HG03108 (cell line): ENCODE data around the gene MYOF.

Experiments
- ATAC-seq: cut with Tn5 transposase; IDR thresholded peaks from one replicate; pipeline ENCODE4 v1.9.1; 2021; ENCODE audit warnings: moderate library complexity; ENCODE audit not compliant: unreplicated experiment

Gene MYOF, protein sequence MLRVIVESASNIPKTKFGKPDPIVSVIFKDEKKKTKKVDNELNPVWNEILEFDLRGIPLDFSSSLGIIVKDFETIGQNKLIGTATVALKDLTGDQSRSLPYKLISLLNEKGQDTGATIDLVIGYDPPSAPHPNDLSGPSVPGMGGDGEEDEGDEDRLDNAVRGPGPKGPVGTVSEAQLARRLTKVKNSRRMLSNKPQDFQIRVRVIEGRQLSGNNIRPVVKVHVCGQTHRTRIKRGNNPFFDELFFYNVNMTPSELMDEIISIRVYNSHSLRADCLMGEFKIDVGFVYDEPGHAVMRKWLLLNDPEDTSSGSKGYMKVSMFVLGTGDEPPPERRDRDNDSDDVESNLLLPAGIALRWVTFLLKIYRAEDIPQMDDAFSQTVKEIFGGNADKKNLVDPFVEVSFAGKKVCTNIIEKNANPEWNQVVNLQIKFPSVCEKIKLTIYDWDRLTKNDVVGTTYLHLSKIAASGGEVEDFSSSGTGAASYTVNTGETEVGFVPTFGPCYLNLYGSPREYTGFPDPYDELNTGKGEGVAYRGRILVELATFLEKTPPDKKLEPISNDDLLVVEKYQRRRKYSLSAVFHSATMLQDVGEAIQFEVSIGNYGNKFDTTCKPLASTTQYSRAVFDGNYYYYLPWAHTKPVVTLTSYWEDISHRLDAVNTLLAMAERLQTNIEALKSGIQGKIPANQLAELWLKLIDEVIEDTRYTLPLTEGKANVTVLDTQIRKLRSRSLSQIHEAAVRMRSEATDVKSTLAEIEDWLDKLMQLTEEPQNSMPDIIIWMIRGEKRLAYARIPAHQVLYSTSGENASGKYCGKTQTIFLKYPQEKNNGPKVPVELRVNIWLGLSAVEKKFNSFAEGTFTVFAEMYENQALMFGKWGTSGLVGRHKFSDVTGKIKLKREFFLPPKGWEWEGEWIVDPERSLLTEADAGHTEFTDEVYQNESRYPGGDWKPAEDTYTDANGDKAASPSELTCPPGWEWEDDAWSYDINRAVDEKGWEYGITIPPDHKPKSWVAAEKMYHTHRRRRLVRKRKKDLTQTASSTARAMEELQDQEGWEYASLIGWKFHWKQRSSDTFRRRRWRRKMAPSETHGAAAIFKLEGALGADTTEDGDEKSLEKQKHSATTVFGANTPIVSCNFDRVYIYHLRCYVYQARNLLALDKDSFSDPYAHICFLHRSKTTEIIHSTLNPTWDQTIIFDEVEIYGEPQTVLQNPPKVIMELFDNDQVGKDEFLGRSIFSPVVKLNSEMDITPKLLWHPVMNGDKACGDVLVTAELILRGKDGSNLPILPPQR (N-terminal part only)

DNA sequence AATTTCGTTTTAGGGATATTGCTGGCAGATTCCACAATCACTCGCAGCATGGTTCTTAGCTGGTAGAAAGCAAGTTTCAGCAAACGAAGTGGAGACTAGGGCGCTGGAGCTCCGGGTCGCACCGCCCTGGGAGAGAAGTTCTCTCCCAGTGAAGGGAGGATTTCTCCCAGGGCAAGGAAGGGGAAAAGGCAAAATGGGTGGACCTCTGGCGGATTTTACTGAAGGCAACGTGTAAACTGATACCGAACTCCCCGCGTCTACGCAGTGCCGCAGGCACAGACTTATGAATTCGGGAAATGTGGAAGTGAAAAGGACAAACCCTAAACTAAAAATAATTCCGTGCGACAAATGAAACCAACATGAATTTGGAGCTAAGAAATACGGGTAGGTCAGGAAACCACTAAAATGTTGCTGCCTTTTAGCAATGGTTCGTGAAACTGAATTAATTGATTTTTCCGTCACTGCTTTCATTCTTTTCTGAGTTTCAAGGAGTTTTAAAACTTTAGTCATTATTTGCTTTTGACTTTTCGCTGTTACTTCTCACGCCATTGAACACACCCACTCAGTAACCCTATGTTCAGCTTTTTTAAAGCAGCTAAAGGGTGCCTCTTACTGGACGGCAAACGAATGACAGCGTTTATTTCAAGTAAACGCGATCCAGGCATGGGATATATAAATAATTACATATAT is at the start of gene MYOF:
Gene MYOF (minus strand): TSS at position 190 of the 690 bp plus-strand sequence. CDS start 140 bp downstream, at position 50.
- peak; percentile 69 for ATAC-seq

DNA sequence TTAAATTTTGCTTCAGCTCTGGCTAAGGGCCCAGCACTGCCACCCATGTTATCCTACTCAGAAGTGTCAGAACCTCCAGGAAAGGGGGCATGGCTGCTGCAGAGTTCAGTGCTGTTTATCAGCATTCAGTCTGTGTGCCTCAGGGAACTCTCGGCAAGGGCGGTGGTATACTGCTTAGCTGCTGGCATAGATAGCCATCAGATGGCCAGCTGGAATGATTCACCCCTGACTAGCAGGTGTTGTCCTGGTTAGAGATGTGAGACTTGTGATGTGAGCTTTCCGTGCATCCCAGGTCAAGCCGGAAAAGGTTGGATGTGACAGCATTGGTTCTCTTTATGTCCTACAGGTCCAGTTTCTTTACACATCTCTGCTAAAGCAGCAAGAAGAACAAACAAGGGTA is 36.4 kb upstream of the MYOF start:
- ATAC-seq, result no peak

DNA sequence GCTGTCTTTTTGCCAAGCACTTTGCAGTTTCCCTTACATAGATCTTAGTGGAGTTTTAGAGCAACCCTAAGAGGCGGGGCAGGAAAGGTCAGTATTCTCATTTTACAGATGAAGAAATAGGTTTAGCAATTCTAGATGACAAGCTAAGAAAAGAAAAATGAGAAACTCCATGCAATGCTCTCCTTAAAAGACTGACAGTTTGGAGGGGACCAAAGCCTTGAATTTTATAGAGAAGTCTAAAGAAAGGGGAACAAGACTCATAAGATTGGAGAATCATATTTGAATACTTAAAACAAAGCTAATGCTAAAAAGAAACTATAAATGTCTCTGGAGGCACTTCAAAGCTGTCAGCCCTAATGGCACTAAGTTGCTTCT is 33.9 kb upstream of the MYOF start:
- no peak for ATAC-seq

DNA sequence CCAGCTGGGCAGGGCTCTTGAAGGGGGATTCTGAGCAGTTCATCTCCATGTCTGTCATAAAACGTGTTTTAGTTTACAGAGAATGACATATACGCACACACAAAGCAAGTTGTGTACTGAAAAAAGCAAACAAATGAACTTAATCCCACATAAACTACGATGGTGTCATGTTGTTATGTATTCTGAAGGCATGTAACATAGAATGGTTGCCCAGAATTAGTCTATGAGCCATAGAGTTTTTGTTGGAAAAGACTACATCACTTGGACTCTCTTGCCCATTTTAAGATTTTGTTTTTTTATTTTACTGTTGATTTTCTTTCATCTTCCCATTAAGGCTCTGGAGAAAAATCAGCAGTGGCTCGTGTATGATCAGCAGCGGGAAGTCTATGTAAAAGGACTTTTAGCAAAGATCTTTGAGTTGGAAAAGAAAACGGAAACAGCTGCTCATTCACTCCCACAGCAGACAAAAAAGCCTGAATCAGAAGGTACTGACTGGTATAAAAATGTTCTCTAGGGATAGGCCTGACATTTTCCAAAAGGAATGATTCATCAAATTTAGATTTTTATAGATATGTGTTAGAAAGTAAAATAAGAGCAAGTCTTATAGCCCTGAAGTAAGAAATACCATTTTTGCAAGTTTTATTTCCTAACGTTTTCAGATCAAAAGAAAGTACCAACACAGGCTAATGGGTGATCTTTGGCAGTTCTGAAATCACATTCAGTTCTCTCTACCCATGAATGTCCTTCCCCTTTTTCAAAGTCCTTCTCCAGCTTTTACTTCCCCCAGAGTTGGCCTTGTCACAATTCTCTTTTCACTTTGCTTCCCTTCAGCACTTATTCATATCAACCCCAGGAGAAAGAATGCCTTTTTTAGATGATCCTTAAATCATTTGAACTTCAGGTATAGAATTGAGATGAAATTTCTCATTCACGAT is 33.2 kb upstream of the MYOF start:
- no peak for ATAC-seq

DNA sequence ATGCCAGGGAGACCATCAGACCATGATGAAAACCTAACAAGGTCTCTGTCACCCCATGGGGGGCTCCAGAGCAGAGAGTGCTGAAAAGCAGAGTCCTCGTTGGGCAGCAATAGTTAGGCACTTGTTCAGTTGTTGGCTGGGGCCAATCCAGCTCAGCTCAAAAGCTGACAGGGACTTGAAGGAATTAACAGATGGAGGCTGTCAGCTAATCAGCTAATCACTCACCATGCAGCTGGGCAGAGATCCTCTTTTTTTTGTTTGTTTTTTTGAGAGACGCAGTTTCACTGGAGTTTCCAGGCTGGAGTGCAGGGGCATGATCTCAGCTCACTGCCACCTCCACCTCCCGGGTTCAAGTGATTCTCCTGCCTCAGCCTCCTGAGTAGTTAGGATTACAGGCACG is 32.4 kb upstream of the MYOF start:
- ATAC-seq, result no peak

DNA sequence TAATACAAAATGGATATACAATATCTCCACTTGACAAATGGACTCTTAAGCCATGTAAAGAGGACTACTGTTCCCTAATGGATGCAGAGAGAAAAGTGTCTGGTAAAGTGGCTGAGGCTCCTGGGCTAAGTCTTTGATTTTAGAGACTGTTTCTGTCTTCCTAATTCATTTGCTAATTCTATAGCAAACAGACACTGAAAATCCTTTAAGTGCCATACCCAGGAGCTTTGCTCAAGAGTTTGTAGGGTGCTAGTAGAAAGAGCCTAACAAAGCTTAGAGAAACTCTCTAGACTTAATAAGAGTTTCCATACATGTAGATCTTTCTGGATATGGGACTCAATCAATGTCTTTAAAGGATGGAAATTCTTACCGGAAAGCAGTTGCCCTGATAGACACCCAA is 31.0 kb upstream of the MYOF start:
- no peak for ATAC-seq

DNA sequence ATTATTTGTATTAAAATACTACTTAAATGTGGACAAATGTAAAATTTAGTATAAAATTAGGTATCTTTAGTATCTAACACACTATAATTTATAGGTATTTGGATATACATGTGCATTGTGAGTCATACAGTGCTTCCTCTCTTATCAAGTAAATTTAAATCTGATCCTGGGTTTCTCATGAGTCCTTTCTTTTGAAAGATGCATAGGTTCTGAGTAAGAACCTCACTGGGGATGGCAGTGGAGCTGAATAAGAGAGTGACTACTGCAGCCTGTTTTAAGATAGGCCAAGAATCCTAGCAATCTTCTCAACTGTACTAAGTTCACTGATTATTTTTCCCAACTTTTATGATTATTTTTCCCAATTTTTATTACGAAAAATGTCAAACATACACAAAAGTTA is 30.4 kb upstream of the MYOF start:
- ATAC-seq, result no peak

DNA sequence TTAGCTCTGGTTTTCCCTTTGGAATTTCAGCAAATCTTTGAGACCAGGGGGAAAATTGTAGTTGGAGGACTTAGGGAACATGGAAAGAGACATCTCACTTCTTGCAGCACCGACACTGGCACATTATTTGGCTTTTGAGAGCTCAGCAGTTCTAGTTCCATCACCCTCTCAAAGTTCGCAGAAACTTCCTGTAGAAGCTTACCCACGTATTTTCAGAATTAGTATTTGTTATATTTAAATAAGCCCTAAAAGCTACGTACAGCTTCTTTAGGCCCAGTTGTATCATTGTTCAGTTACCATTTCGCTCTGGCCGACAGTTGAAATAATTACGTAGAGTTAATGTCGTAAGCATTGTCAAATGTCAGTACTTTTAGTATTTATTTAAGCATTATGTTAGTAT is 27.7 kb upstream of the MYOF start:
- no peak for ATAC-seq

DNA sequence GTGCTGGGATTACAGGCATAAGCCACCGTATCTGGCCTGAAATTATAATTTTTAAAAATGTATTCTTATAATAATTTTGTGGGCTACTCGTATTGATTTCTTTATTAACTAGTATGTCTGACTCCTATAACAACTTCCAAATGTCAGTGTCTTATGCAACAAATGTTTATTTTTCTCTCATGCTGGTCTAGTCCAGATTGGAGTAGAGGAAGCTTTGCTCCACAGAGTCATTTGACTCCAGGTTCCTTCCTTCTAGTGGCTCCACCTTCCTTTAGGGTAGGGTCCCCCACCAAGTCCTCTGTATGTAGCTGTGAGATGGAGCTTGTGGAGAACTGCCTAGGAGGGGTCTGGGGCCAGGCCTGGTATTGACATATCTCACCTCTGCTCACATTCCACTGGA is 22.9 kb upstream of the MYOF start:
- ATAC-seq, result no peak

DNA sequence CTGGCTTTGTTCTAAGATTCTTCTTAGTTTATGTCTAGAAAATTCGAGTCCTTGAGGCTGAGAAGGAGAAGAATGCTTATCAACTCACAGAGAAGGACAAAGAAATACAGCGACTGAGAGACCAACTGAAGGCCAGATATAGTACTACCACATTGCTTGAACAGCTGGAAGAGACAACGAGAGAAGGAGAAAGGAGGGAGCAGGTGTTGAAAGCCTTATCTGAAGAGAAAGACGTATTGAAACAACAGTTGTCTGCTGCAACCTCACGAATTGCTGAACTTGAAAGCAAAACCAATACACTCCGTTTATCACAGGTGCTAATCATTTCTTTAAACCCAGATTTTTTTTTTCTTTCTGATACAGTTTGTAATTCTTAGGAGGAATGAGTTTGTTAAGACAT is 20.9 kb upstream of the MYOF start:
- peak; percentile 82 for ATAC-seq

DNA sequence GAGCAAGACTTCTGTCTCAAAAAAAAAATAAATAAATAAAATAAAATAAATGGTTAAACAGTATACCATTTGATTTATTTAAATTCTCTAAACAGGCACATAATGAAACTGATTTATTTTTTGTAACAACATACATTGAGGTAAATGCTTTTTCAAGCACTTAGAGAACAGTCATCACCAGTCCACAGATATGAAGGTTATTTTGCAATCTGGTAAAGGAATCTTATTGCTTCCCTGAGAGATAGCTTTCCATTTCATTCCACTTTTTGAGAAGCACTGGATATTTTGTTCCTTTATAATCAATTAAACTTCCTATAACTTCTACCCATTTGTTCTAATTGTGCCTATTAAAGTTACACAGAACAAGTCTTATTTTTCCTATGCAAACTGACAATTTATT is 19.5 kb upstream of the MYOF start:
- ATAC-seq, result no peak

DNA sequence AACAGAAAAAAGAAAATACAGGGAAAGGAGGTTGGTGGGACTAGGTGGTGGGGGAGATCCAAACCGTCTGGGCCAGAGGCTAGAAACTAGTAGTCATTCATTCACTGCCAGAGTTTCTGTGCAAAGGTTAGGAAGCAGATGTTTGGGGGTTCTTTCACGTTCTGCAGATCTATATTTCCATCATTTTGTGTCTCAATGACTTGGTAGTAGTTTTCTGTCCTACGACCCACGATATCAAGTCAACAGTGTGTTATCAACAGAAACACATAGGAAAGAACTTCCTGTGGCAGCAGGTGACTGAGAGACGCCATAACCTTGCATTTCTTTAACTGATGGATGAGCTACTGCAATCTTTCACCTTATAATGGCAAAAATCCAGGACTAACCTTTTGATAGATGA is 16.0 kb upstream of the MYOF start:
- ATAC-seq, result no peak

DNA sequence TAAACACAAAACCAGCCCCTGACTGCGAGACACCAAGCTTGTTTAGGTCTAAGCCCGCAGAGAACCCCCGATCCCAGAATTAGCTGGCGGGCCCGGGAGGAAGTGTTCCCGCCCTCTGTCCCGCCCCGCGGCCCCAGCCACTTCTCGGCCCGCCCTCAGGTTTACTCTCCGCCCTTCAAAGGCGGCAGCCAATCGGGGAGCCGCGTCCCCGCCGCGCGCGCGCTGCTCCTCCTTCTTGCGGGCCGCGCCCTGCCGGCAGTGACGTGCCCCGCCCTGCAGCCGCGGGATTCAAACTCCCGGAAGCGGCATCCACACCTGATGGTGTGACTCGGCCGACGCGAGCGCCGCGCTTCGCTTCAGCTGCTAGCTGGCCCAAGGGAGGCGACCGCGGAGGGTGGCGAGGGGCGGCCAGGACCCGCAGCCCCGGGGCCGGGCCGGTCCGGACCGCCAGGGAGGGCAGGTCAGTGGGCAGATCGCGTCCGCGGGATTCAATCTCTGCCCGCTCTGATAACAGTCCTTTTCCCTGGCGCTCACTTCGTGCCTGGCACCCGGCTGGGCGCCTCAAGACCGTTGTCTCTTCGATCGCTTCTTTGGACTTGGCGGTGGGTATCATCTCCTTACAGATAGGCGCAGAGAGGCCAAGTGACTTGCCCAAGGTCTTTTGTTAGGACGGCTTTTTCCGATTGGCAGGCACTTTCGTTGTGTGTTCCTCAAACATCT is 14.3 kb upstream of the MYOF start, which contains the start of gene CEP55:
Gene CEP55 (plus strand): TSS at position 291 of the 720 bp plus-strand sequence. CDS start 3,440 bp downstream, outside the sequence.
- peak; percentile 99 for ATAC-seq

DNA sequence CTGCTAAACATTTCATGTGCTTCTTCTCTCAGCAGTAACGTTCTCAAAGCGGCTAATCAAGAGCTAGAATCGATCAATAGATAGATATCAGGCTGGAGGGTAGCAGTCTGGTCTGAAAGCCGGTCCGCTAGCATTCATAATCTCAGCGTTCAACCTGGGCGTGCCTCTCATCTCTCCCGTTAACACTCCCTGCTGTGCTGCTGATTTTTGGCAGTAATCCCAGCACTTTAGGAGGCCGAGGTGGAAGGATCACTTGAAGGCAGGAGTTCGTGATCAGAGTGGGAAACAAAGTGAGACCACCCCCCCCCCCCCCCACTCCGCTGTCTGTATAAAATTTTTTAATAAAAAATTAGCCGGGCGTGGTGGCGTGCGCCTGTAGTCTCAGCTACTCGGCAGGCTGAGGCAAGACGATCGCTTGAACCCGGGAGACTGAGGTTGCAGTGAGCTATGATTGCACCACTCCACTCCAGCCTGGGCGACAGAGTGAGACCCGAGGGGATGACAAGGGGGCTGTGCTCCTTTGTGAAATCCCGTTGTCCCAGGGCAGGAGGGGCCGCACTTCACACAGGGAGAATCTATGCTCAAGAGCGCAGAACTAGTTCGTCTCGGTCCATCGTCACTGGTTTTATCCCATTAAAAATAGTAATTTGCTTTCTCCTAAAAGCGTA is 13.7 kb upstream of the MYOF start:
- peak; percentile 10 for ATAC-seq

DNA sequence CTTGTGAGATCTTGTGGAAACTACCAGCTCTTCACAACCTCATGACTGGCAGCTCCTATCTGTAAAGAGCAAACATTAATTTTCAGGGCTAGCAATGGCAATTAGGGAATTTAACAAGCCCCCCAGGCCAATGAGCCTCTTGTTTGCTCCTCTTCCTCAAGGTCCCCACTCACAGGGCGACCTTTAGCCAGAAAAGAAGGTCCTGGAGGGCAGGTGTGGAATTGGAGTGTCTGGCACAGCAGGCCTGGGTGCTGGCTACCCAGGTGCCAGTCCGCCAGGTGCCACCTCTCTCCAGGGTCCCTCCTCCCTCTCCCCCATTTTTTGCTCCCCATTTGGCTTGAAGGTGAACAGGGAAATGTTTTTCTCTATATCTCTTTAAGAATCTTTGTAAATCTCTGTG is 12.4 kb upstream of the MYOF start:
- no peak for ATAC-seq

DNA sequence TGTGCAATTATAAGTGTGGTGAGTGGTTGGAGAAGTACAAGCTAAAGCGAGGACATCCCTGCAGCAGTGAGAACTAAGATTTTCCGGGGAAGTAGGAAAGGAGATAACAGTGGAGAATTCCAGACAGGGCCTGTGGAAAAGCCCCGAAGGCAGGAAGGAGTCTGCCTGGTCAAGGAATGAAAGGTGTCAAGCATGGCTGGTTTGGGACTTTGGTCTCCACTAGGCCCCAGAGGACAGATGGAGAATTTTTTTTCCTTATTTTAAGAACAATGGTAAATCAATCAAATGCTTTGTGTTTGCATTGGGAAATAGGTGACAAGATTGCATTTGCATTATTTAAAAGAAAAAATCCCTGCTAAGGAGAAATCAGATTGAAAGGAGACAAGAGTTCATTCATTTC is 11.0 kb upstream of the MYOF start:
- no peak for ATAC-seq

DNA sequence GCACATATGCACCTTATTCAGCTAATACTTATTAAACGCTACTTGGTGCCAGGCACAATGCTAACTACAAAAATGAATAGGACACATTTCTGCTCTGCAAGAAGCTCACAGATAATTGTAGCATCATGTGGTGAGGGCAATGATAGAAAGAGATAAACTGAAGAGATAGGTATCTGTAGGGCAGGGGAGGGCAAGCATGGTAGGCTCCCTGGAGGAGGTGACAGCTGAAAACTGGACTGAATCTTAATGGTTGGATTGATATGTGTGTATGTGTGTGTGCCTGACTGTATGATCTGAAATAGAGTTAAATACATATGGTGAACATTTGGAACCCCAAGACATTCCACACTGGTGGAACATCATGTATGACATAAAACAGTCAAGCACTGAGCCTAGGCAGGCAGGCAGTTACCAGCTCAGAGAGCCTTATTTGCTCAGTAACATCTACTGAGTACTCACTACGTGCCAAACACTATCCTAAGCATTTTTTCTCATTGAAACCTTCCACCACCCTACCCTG is 9.5 kb upstream of the MYOF start:
- ATAC-seq, result no peak

DNA sequence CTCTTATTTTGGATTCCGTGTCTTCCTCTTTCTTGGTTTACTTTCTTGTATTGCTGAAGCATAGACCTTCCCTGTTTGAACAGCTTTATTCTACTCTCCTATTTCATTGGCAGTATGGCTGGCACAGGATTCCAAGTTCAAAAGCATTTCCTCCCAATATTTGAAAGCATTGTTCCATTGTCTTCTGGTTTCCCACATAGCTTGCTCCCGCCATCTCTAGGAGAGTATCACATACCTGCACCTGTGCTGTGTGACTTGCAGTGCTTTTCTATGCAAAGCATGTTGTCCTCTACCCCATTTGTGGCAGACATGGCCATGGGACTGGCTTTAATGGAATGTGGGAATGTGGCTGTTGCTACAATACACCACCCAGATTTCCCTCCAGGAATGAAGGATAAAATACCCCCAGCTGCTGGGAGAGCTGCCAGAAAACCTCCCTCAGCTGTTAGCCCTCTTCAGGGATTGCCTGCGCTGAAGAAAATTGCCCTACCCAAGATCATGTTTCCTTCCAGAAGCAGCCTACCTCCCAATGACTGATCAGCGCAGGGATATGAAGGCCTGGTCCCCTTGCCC is 6.9 kb upstream of the MYOF start:
- no peak for ATAC-seq
